Endothelial cell of umbilical vein (primary cell): ENCODE measurements around the gene SDHC. TPM values are rescaled to one million over a fixed set of nuclear protein-coding genes. Genes with fewer than 3 reads are reported as not detected.

ENCODE experiments used
- BruUV-seq: library from RNA; stranded (reverse); fragments of 400-500 nt; replicated peaks from 2 replicates; lab custom pipeline; 2021; lab: Mats Ljungman, UMichigan
- CTCF ChIA-PET: fragments of 300-600, 350-600 bp; sonication (Branson Sonifier 250); formaldehyde crosslinking; loops from one replicate; lab custom pipeline; 2021; ENCODE audit warnings: antibody characterized with exemption, inconsistent platforms; lab: Charles Lee
- POLR2A ChIA-PET: fragments of 300-600, 350-600 bp; sonication (Branson Sonifier 250); formaldehyde crosslinking; loops from one replicate; lab custom pipeline; 2021; ENCODE audit warnings: antibody characterized with exemption, inconsistent platforms; lab: Charles Lee
- DNase-seq: peaks from one replicate; pipeline ENCODE4 v3.0.0-alpha.2; 2011; ENCODE audit warnings: low read depth, low spot score
- FAIRE-seq: peaks from 2 replicates; lab custom pipeline; 2011; peaks lifted over from hg19 to GRCh38; lab: Jason Lieb, UNC
- H2AFZ ChIP-seq: 2 replicates; pipeline ENCODE4 v1.6.0; 2012; ENCODE audit warnings: low read depth, low read length, control low read depth, inconsistent platforms
- H3K27ac ChIP-seq: 2 replicates; pipeline ENCODE4 v1.5.1; 2011; ENCODE audit warnings: low read depth, mild to moderate bottlenecking, control low read depth, low read length, moderate library complexity; ENCODE audit not compliant: insufficient read depth
- H3K27me3 ChIP-seq, 2 experiments: 2 replicates each; pipeline versions ENCODE4 v1.6.0 to v1.6.1; 2011; ENCODE audit warnings: low read length in 2 of 2, mixed read lengths in 1 of 2; ENCODE audit not compliant: control insufficient read depth in 2 of 2, insufficient read depth in 2 of 2
- H3K36me3 ChIP-seq, 2 experiments: 2 replicates in 1 of 2; 3 replicates in 1 of 2; pipeline ENCODE4 v1.5.1; 2011; ENCODE audit warnings: low read length in 2 of 2, mild to moderate bottlenecking in 1 of 2, moderate library complexity in 1 of 2; ENCODE audit not compliant: control insufficient read depth in 2 of 2, insufficient read depth in 2 of 2; ENCODE audit errors: extremely low read depth in 1 of 2
- H3K4me1 ChIP-seq: 3 replicates; pipeline ENCODE4 v1.5.1; 2011; ENCODE audit warnings: mild to moderate bottlenecking, low read length; ENCODE audit not compliant: control insufficient read depth, insufficient read depth; ENCODE audit errors: extremely low read depth
- H3K4me2 ChIP-seq: 2 replicates; pipeline ENCODE4 v1.6.1; 2011; ENCODE audit warnings: low read length, control low read depth, mixed read lengths; ENCODE audit not compliant: insufficient read depth
- H3K4me3 ChIP-seq, 3 experiments: fragments of 200-600 bp in 1 of 3; sonication (generic), shearing (Covaris generic) in 1 of 3; replicated peaks in 1 of 3; 2 replicates each; pipeline ENCODE4 v1.5.1; 2011 to 2016; ENCODE audit warnings: control low read depth in 3 of 3, low read length in 3 of 3, mild to moderate bottlenecking in 2 of 3, inconsistent platforms in 1 of 3, low read depth in 1 of 3, moderate library complexity in 1 of 3; ENCODE audit not compliant: insufficient read depth in 1 of 3
- H3K79me2 ChIP-seq: 2 replicates; pipeline ENCODE4 v1.6.0; 2012; ENCODE audit warnings: low read length, inconsistent platforms; ENCODE audit not compliant: control insufficient read depth, insufficient read depth
- H3K9ac ChIP-seq: replicated peaks from 2 replicates; pipeline ENCODE3; 2011; ENCODE audit warnings: low read length, control low read depth; ENCODE audit not compliant: insufficient read depth; ENCODE audit errors: extremely low read depth
- H3K9me1 ChIP-seq: replicated peaks from 3 replicates; pipeline ENCODE4 v1.6.0; 2011; ENCODE audit warnings: mild to moderate bottlenecking, low read length; ENCODE audit not compliant: control insufficient read depth, insufficient read depth; ENCODE audit errors: extremely low read depth
- H3K9me3 ChIP-seq: replicated peaks from 2 replicates; pipeline ENCODE4 v1.5.1; 2012; ENCODE audit warnings: low read length, inconsistent platforms; ENCODE audit not compliant: control insufficient read depth, insufficient read depth
- H4K20me1 ChIP-seq: replicated peaks from 2 replicates; pipeline ENCODE3; 2011; ENCODE audit warnings: mild to moderate bottlenecking, low read length; ENCODE audit not compliant: control insufficient read depth, insufficient read depth; ENCODE audit errors: extremely low read depth
- EZH2 ChIP-seq: IDR thresholded peaks from 2 replicates; pipeline ENCODE4 v1.6.1; 2012; ENCODE audit warnings: borderline replicate concordance, low read depth, mild to moderate bottlenecking, moderate library complexity, low read length, inconsistent platforms; ENCODE audit not compliant: severe bottlenecking
- FOS ChIP-seq: IDR thresholded peaks from 2 replicates; pipeline ENCODE4 v1.6.1; 2011; ENCODE audit warnings: mild to moderate bottlenecking, low read length, moderate library complexity, borderline replicate concordance; ENCODE audit not compliant: insufficient read depth
- GATA2 ChIP-seq: IDR thresholded peaks from 2 replicates; pipeline ENCODE4 v1.7.0; 2011; ENCODE audit warnings: low read depth, mild to moderate bottlenecking, moderate library complexity, mixed read lengths, low read length; ENCODE audit not compliant: insufficient read length, insufficient read depth
- JUN ChIP-seq: IDR thresholded peaks from 2 replicates; pipeline ENCODE4 v1.6.1; 2011; ENCODE audit warnings: borderline replicate concordance, low read depth; ENCODE audit not compliant: insufficient read length, insufficient read depth
- MYC ChIP-seq: IDR thresholded peaks from one replicate; pipeline ENCODE4 v1.6.1; 2011; ENCODE audit warnings: mild to moderate bottlenecking, low read depth, low read length
- POLR2A ChIP-seq: IDR thresholded peaks from 2 replicates; pipeline ENCODE4 v1.6.1; 2012; ENCODE audit warnings: low read depth, mild to moderate bottlenecking, control low read depth, low read length
- POLR2AphosphoS5 ChIP-seq: IDR thresholded peaks from 2 replicates; pipeline ENCODE4 v1.6.1; 2012; ENCODE audit warnings: low read depth, mild to moderate bottlenecking, control low read depth, low read length, moderate library complexity; ENCODE audit not compliant: insufficient read depth
- dilution Hi-C: fragments of 300-500 bp; cut with MboI; formaldehyde crosslinking; loops from one replicate; pipeline ENCODE4 v1.15.0; 2019; ENCODE audit warnings: low sequenced_read_pairs; ENCODE audit not compliant: extremely low pct_ligation_motif_present
- intact Hi-C: fragments of 100-400 bp; cut with micrococcal nuclease; formaldehyde crosslinking; loops from one replicate; pipeline ENCODE4 v1.10.0; 2022
- polyA plus RNA-seq, 4 experiments: library from polyadenylated mRNA; depleted of rRNA in 3 of 4; stranded (reverse) in 3 of 4; unstranded in 1 of 4; fragments of >200 nt; gene quantifications; 2 replicates each; pipeline versions ENCODE4 v1.2.1 to v1.2.3, GENCODE V29; 2011 to 2012; ENCODE audit warnings: missing spikeins in 1 of 4
- total RNA-seq: library from RNA; stranded (reverse); gene quantifications from 2 replicates; pipeline ENCODE4 v1.2.3, GENCODE V29; 2021
- TF ChIP-seq, protein P1 (sequence below), 2 donors: IDR thresholded peaks; 1 replicate in 1 of 2; 2 replicates in 1 of 2; pipeline ENCODE4 v1.5.1; 2011; ENCODE audit warnings: low read length in 2 of 2, mild to moderate bottlenecking in 2 of 2, moderate library complexity in 2 of 2, control low read depth in 1 of 2, inconsistent platforms in 1 of 2, low read depth in 1 of 2; ENCODE audit not compliant: insufficient read depth in 1 of 2; ENCODE audit errors: extremely low read depth in 1 of 2
- TF ChIP-seq, protein P2 (sequence below): IDR thresholded peaks from 2 replicates; pipeline ENCODE4 v1.6.1; 2011; ENCODE audit not compliant: insufficient read depth, insufficient read length

The SDHC gene
- total and polyA plus RNA-seq, 2 donors (not counting 3 experiments of a cell fraction or from before 2014, with no cell fraction given): 148 to 279 TPM

DNA sequence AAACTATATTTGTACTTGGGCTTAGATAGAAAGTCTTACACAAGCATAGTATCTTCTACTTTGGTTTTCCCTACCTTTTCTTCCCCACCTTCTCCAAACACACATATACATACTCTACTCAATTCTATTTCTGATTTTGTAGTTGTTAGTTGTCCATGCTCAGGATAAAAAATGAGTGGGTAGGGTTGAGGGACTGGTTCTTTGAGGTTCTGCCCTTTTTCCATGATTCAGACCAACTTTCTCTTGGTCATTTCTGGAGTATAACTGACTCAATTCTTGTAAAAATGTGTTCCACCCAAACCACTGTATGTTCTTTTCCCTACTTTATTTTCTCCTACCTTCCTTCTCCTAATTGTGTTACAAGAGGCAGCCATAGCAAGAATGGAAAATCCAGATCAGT, 50.2 kb downstream of the SDHC start:
- intact Hi-C loops (no loop called here), dilution Hi-C loops (no loop called here)
- no peaks in the 10 kb centered on the region for H4K20me1 ChIP-seq
- peaks cover 2 to 4% of the 10 kb centered on the region in 2 experiments for H3K36me3 ChIP-seq
- no peaks in the 10 kb centered on the region for H3K27me3 ChIP-seq
- no TSS peak for BruUV-seq
- H3K79me2 ChIP-seq: no peaks in the 10 kb centered on the region
- no peaks in the 10 kb centered on the region for H3K9me3 ChIP-seq
- H3K4me1 ChIP-seq: peaks cover 2% of the 10 kb centered on the region
- H3K9ac ChIP-seq: no peak overlapping the region
- no peak overlapping the region for H3K27ac ChIP-seq
- DNase-seq: no peak
- TF ChIP-seq, protein P1, sequence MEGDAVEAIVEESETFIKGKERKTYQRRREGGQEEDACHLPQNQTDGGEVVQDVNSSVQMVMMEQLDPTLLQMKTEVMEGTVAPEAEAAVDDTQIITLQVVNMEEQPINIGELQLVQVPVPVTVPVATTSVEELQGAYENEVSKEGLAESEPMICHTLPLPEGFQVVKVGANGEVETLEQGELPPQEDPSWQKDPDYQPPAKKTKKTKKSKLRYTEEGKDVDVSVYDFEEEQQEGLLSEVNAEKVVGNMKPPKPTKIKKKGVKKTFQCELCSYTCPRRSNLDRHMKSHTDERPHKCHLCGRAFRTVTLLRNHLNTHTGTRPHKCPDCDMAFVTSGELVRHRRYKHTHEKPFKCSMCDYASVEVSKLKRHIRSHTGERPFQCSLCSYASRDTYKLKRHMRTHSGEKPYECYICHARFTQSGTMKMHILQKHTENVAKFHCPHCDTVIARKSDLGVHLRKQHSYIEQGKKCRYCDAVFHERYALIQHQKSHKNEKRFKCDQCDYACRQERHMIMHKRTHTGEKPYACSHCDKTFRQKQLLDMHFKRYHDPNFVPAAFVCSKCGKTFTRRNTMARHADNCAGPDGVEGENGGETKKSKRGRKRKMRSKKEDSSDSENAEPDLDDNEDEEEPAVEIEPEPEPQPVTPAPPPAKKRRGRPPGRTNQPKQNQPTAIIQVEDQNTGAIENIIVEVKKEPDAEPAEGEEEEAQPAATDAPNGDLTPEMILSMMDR (IDR thresholded peaks at IDR 0.05; ENCODE audit: extremely low read depth in 1 of 2, insufficient read depth in 1 of 2, low read depth in 1 of 2, low read length in 2 of 2): no peak
- TF ChIP-seq POLR2AphosphoS5: no peak
- TF ChIP-seq GATA2: no peak
- no peak for TF ChIP-seq FOS
- TF ChIP-seq, protein P2, sequence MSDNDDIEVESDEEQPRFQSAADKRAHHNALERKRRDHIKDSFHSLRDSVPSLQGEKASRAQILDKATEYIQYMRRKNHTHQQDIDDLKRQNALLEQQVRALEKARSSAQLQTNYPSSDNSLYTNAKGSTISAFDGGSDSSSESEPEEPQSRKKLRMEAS: no peak
- no peak for TF ChIP-seq JUN
- no peak for TF ChIP-seq POLR2A
- no peak for TF ChIP-seq MYC
- no peak for TF ChIP-seq EZH2
- no peak overlapping the region for H3K4me3 ChIP-seq
- no peak overlapping the region for H2AFZ ChIP-seq
- no peak overlapping the region for H3K4me2 ChIP-seq
- POLR2A ChIA-PET: no interaction called here
- CTCF ChIA-PET: no interaction called here
- H3K9me1 ChIP-seq: no peaks in the 10 kb centered on the region
- FAIRE-seq: no peak
